HG03196 (cell line): ENCODE data around the gene NPAS2.

Experiments used
- ATAC-seq: cut with Tn5 transposase; IDR thresholded peaks from one replicate; pipeline ENCODE4 v1.9.1; 2021; ENCODE audit not compliant: unreplicated experiment

The NPAS2 gene

DNA sequence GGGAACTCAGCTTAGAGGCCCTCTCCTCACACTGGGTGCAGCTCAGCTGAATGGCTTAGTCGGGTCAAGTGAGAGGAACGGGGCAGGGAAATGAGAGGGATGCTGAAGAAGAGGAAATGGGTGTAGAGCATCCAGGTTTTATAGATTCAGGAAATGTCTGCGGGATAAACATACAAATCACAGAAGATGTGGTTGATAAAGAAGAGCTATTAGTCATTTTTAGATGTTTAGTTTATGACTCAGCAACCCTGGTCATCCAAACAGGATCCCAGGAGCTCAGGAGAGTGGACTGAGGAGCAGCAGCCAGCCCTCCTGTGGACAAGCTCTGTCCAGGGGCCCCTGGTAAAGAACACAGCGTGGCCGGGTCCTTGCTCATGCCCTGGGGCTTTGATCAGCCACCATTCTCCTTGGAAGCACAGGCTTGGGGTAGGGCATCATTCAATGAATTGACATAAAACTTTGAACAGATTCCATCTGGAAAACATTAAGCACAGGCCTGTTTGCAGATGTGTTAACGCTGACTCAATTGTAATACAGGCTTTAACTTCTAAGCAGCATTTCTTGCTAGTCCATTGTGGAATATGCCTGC is 83.0 kb downstream of the NPAS2 start:
- ATAC-seq, result no peak

DNA sequence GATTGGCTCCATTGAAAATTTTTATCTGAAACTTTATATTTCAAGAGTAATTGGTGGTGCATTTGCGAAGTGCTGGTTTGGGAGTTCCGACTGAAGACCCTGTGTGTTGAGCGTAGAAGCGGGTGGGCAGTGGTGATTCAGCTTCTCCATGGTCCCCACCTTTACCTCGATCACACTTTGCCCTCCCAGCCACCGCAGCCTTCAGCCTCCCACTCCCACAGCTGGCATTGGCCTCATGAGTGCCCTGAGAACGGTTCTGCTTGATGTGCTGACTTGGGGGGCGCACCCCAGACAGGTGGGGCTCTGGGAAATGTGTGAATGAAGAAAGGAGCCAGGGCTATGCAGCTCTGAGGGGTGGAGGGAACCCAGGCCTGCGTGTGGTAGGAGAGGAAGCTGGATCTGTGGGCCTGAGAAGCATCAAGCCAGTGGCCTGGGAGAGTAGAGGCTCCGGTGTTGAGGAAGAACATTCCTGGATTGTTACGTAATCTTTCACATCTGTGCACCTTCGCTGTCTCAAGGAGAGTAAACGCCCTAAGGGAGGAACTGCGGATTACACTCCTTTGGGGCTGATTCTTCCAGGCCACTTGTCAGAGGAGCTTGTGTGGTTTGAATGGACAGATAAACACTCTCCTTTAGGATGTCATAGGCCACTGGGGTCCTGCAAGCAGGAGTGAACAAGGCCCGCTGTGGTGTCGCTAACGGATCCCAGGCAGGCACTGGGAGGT is 83.8 kb downstream of the NPAS2 start:
- ATAC-seq, result no peak

DNA sequence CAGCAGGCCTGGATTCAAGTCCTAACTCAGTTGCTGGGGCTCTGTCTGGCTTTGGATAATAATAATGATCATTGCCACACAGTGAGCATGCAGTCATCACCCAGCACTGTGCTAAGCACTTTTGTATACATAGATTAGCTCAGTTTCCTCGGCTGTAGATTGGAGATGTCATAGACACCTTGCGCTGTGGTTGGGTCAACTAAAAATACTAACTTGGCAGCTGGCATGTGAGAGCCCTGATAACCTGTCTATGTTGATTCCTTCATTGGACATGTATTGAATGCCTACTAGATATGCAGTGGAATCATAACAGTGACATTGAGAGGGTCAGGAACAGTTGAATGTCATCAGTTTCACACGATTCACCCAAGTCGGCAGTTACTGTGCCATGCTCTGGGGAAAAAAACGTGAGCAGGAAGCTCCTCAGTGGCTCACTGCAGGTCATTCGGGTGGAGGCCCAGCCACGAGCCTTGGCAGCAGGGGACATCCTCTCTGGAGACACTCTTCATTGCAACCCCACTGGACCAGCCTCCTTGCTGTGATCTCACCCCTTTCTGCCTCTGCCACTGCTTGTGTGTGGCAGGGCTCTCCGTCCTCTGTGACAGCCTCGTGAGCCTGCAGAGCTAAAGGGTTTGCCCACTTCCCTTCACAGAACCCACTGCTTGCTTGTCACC is 85.3 kb downstream of the NPAS2 start:
- ATAC-seq, result no peak

DNA sequence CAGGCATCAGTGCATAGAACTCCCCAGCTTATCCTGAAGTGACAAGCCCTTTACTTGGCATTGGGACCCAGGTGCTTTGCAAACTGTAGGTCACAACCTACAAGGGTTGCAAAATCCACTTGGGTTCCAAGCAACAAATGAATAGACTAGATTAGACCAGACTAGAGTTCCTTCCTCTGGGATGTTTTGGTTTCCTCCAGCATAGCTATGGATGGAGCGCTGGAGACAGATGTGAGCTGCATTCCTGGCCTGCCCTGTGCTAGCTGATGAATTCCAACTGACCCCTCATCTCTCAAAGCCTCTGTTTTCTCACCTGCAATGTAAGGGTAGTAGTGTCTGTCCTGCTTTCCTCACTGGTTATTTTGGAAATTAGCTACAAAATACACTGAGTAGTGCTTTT is 86.2 kb downstream of the NPAS2 start:
- no peak for ATAC-seq

DNA sequence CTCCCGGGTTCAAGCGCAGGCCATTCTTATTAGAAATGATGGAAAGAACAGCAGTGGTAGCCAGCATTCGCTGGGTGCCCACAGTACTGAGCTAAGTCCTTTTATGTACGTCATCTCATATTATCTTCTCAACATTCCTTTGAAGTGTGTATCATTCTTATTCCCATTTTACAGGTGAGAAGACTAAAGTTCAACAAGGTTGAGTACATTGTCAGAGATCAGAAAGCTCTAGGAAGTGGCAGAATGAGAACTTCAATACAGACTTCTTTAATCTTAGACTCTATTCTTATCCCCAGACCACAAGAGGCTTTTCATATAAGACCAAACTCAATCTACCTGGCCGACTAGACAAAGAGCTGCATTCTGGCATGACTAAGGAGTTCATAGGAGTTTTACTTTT is 86.7 kb downstream of the NPAS2 start:
- no peak for ATAC-seq

DNA sequence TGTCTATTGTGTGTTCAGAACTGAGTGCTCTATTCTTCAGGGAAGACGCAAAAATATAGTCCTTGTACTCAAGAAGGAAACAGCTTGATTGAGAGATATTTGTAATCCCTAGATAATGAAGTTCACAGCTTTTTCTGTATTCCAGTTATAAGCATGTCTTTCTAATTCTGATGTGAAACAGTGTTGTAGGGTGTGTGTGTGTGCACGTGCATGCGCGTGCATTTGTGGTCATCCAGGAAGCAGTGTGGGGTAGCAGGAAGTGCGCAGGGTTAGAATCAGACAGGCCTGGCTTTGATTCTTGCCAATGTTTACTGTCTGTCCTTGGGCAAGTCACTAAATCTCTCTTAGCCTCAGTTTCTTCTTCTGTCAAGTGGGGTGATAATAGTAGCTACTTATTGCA is 87.9 kb downstream of the NPAS2 start:
- ATAC-seq, result no peak

DNA sequence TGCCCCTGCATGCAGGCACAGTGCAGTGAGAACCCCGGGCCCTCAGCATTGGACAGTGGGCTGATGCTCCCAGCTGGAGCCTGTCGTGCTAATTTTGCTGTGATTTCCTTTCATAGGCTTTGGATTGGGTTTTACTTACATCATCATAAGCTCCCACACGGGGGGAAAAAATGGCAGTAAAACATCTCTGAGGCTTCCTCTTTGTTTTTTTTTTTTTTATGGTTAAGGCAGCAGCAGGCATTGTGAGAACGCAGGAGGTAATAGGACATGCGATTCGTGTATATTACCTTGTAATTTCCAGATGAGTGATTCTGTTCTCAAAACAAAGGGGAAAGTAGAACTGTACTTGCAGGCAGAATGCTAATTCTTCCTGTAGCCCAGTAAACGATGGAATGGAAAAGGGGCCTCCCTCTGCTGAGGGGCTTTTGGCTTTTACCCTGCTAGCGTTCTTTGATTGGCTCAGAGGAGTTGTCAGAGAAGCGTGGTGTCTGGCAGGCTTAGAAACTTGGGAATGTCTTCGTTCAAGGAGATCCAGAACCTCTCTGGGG is 89.7 kb downstream of the NPAS2 start:
- no peak for ATAC-seq

DNA sequence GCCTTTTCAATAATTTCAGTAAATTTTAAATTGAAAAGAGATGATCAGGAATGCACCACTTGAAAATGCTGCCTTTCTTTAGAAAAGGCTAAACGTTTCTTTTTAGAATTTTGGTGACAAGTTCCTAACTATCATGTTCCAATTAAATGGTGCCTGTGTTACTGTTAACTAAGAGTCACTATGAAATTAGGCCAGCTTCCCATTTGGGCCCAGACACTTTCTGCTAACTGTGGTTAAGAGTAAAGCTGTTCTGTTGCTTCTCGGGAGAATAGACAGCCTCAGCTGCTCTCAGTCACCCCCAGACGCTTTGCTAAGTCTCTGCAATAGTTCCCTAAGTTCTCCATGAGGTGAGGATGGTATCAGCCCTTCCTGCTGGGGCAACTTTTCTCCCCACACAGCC is 90.2 kb downstream of the NPAS2 start:
- ATAC-seq, result no peak

DNA sequence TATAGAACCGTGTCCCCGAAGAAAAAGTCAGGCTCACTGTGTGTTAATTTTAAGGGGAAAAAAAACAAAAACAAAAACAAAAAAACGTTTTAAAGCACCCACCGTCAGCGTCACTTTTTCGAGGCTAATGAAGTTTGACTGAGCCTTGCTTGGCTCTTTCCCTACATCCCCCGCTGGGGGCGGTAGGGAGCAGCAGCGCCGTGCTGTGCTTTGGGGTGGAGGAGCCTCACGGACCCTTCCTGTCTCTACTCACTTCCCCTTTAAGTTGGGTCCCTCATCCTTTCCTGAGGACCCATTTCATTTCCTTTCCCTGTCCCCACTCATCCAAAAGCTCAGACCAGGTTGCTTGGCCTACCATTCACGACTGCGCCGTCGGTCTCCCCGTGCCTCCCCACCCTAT is 99.4 kb downstream of the NPAS2 start:
- ATAC-seq, result no peak

DNA sequence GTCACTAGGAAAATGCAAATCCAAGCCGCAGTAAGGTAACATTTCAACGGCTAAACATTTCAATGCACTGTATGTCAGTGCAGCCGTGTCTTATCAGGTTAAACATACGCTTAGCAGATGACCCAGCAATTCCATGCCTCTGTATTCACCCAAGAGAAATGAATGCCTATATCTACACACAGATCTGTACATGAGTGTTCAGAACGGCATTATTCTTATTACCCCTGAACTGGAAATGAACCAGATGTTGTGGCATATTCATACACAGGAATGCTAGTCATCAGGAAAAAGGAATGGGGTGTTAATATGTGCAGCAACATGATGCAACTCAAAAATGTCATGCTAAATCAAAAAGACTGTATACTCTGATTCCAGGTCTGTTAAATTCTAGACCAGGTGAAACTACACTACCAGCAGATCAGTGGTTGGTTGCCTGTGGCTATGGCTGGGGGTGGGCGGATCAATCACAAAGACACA is 101.8 kb downstream of the NPAS2 start:
- ATAC-seq, result no peak

DNA sequence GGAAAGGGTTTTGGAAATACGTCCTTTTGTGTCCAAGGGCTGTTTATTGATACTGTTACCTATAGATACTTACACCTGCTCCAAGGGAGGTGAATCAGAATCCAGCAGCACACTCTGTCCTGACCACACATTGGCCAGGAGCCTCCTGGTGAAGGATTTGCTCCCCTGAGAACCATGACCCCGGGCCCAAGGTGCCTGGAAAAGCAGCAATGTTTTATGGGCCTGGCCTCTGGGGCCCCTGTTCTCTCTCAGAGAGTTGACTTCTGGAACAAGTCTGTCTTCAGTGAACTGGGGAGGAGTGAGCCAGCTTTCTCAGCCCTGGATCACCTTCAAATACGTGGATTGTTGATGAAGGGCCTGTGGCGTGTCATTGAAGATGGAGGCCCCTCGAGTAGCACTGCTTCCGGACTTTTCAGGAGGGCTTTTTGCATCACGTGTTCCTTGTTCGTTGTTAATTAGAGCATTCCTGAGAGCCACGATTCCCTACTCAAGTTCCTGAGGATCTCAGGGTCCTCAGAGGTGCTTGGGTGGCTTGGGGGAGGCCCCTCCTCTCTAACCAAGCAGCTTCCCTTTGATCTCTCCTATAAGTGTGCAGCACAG is 103.6 kb downstream of the NPAS2 start:
- no peak for ATAC-seq

DNA sequence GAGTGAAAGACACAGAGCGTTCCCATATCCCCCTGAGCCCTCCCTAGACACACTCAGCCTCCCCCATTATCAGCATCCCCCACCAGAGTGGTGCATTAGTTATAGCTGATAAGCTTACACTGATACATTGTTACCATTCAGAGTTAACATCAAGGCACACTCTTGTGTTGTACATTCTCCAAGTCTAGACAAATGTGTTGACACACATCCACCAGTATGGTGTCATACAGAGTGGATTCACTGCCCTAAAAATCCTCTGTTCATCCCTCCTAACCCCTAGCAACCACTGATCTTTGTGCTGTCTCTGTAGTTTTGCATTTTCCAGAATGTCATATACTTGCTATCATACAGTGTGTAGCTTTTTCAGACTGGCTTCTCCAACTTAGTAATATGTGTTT is 104.2 kb downstream of the NPAS2 start:
- no peak for ATAC-seq

DNA sequence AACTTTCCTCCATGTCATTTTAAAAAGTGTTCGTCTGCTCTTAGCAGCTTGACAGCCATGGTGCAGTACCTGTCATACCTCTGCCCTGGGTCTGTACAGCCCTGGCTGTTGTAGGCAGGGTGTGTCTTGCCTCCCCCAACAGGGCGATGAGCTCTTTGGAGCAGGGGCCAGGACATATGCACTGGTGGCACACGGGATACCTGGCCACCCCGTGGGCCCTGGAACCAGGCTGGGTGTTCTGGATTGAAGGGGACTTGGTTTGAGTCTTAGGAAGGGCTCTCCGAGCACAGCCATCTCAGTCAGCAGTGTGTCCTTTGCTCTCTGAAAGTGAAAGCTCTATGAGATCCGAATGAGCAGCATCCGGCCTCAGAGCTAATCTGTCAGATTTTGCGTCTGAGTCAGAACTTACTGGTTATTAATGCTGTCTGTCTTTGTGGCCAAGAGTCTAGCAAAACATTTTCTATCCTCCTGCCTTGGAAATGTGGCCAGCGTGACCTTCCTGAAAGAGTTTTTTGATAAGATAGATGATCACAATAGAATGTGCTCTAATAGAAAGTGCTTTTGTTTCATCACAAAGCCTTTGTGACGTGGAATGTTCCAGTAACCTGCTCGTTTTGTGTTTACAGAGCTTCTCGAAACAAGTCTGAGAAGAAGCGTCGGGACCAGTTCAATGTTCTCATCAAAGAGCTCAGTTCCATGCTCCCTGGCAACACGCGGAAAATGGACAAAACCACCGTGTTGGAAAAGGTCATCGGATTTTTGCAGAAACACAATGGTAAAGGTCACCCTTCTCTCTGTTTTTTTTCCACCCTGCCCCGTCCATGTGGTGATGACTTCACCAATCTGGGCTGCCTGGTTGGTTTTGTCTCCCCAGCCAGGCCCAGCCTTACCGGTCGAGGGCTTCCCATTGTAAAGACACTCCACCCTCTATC is 104.8 kb downstream of the NPAS2 start:
- ATAC-seq, result no peak

DNA sequence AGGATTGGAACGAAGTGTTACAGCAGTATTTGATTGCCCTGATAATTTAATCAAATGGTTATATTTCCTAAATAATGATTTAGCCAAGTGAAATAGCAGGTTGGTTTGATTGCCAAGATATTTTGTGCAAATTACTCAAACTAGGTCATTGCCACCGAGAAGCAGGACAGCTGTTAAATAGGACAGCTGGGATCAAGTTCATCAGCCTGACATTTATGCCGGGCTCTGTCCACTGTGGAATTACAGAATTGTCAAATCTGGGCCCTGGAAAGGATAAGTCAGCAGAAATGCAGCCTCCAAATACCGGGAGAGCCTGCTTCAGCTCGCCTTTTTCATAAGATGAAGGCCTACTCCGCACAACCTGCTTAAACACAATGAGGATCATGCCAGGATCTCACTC is 108.3 kb downstream of the NPAS2 start:
- no peak for ATAC-seq

DNA sequence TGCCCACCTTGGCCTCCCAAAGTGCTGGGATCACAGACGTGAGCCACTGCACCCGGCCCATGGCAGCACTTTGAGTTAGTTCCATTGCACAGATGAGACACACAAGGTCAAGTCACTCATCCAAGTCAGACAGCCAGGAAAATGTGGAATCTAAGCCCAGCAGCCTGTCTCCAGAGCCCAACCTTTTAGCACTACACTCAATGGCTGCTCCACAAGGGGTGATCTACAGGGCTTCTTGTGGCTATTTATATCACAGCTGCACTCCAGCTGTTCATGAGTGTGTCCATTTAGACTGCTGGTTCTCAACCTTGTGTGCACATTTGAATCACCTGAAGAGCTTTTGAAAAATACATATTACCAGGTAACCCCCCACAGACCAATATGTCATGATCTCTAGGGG is 109.2 kb downstream of the NPAS2 start:
- no peak for ATAC-seq

DNA sequence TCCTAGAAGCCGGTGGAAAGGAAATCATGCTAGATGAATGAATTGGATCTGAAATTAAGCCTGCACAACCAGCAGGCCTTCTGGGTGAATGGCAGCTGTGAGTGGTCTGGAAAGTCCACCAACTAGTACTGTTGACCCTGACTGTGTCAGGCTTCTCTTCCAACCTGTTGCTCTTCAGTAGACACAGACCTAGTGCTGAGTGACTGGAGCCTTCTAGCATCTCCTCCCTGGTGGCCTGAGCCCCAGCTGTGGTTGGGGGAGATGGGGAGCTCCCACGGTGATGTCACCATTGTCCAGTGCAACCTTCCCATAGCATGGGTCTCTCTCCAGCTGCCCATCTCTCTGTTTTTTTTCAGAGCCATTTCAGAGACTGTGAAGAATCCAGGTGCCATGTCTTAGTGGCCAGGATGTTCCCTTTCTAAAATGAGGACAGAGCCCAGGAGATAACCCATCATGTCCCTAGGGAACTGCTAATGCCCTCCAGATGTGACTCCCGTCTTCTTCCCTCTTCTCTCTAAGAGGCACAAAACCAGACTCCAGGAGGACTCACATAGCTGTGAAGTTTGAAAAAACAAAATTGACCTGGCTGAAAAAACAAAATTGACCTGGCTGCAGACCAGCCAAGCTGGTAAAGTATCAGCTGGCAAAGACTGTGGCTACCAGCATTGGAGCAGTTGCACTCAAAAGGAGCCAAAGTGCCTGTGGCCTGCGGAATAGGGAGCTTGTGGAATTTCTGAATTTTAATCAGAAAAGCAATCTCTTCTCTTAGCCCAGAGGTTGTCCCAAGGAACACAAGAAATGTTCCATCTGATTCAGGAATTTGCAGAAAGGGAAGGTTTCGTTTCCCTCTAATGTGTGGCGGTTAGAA is 114.8 kb downstream of the NPAS2 start:
- ATAC-seq, result no peak

DNA sequence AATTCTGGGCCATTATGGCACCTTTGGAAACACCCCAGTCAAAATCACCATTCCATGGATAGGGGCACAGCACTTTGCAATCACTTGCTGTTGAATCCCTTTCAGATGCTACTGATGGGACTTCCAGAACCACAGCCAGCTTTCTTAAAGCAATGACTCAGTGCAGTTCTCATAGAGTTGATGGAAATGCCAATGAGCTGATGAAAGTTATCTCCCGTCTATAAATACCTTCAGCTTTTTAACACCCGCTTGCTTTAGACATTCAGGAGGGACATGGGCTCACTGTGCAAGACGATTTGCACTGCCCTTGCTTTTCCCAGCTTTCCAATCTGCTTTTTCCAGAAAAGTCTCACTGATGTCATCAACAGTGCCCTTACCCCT is 115.4 kb downstream of the NPAS2 start:
- ATAC-seq, result no peak

DNA sequence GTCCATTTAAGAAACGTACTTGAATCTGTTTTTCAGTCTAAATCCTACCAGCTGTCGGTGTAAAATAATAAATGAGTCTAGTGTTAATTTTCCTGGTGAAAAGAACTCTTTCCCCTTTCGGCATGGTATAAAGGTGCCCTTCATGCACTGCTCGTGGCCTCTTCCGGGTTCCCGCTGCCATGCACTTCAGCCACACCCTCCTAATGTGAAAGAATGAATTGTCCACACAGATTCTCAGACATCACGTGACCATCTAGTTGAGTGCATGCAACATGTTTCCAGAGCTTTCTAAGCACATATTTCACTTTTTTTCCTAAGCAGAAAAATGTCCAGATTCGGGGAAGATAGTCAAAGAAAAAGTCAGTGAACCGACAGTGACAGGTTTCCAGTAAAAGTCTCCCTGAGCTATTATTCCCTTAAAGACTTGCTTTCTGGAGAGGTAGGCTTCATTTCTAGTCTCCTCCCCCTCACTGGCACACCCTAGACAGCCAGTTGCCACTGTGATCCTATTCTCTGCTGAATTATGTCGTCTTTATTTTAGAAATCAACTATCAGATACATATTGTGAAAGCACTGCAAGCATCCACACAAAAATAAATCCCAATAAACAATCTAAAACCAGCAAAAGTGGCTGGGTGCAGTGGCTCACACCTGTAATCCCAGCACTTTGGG is 116.3 kb downstream of the NPAS2 start:
- ATAC-seq, result no peak

DNA sequence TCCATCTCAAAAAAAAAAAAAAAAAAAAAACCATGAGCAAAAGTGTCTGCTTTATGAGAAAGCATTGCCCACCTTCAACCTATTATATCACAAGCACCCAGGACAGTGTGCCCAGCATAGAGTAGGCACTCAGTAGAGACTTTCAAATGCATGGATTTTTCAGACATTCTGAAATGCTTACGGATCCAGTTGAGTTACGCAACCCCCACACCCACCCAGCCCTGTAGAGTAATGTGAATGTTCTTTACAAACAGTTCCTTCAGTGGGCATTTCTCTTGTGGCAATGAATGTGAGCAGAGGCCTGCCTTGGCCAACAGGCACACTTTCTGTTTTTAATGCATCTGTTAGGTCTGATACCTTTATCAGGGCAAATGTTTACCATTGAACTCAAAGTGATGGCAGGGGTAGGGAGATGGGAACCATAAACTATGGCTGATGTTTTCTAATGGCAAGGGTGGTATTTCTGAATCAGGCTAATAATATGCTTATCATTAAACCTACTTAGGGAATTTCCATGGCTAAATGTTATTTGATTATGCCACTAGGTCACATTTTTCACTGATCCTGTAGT is 117.1 kb downstream of the NPAS2 start:
- no peak for ATAC-seq
